Parathyroid adenoma (tissue), 2 donors: Measurements from ENCODE around the gene ROR2.

ENCODE experiments used
- H2AFZ ChIP-seq: fragments of 300-600 bp; sonication (generic); one replicate; pipeline ENCODE4 v1.7.0; 2017; ENCODE audit warnings: antibody characterized with exemption, mild to moderate bottlenecking
- H3K27ac ChIP-seq: fragments of 300-600 bp; sonication (generic); one replicate; pipeline ENCODE4 v1.7.0; 2017
- H3K27me3 ChIP-seq: fragments of 300-600 bp; sonication (generic); one replicate; pipeline ENCODE4 v1.7.0; 2017; ENCODE audit warnings: low read length; ENCODE audit not compliant: control insufficient read depth, insufficient read depth
- H3K36me3 ChIP-seq: fragments of 300-600 bp; sonication (generic); one replicate; pipeline ENCODE4 v1.7.0; 2017; ENCODE audit warnings: low read length; ENCODE audit not compliant: control insufficient read depth, insufficient read depth
- H3K4me1 ChIP-seq: fragments of 300-600 bp; sonication (generic); one replicate; pipeline ENCODE4 v1.7.0; 2017; ENCODE audit warnings: control low read depth
- H3K4me2 ChIP-seq: fragments of 300-600 bp; sonication (generic); one replicate; pipeline ENCODE4 v1.7.0; 2017; ENCODE audit warnings: low read length
- H3K4me3 ChIP-seq: fragments of 300-600 bp; sonication (generic); one replicate; pipeline ENCODE4 v1.7.0; 2017; ENCODE audit warnings: low read depth, low read length
- H3K79me2 ChIP-seq: fragments of 300-600 bp; sonication (generic); one replicate; pipeline ENCODE4 v1.7.0; 2017; ENCODE audit warnings: control low read depth
- H3K9ac ChIP-seq: fragments of 300-600 bp; sonication (generic); one replicate; pipeline ENCODE4 v1.7.0; 2017; ENCODE audit warnings: mild to moderate bottlenecking
- H3K9me3 ChIP-seq: fragments of 300-600 bp; sonication (generic); one replicate; pipeline ENCODE4 v1.7.0; 2017; ENCODE audit warnings: low read length; ENCODE audit not compliant: control insufficient read depth
- CTCF ChIP-seq: fragments of 300-600 bp; sonication (generic); IDR thresholded peaks from one replicate; pipeline ENCODE4 v1.7.0; 2017; ENCODE audit warnings: antibody characterized with exemption, mild to moderate bottlenecking
- donor health status: primary hyperparathyroidism.

Gene ROR2

DNA sequence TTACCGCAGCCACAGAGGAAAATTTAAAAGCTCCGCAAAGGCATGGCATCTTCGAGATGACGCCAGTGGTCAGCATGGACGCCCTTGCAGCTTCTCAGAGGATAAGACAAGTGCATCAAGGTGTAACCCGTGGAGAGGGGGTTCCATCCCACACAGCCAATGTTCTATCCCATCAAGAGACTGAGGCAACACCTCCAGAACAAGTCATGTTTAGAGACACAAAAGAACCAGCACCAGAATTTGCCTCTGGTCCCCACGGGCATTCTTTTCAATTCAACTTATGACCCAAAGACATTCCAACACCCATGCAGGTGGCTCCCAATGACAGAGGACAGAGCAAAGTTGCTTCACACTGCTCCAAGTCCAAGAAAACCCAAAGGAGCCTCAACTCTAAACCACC lies 20.7 kb downstream of the ROR2 start:
- H2AFZ ChIP-seq = no peak overlapping the region
- H3K4me3 ChIP-seq = no peak overlapping the region
- no peaks in the 10 kb centered on the region for H3K27me3 ChIP-seq

DNA sequence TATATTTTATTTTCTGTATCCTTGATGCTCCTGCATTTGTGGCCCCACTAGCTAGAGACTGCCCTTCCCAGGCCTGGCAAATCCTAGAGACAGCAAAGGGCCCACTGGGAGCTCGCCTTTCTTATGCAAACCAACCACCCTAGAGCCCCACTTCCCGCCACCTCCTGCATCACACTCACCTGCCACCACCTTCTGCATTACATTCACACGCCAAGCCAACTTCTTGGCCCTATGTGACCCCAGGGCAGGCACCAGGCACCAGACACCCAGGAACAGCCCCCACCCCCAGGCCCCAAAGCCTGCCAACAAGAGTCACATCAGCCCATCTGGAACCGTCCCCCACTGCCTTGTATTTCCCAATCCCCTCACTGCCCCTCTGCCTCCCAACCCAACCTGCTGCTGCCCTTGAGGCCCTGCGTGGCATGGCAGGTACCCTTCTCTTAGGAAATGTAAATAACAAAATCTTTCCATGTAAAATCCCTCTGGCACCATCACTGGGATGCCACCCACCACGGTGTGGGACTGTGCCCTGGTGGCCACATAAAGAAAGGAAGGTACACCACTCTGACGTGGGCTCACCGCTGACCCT lies 22.0 kb downstream of the ROR2 start:
- Histone ChIP-seq H3K4me2 (no peak overlapping the region), H3K79me2 (peaks cover 32% of the 10 kb centered on the region), H3K4me3 (no peak overlapping the region), H3K27me3 (no peaks in the 10 kb centered on the region), H3K9me3 (peaks cover 7% of the 10 kb centered on the region), H2AFZ (no peak overlapping the region), H3K9ac (no peak overlapping the region), H3K4me1 (no peaks in the 10 kb centered on the region), H3K36me3 (no peaks in the 10 kb centered on the region), H3K27ac (no peak overlapping the region)
- TF ChIP-seq CTCF = no peak

More for the DNA sequence above, 20.7 kb downstream of the ROR2 start:
- no peak overlapping the region for H3K4me2 ChIP-seq
- H3K9me3 ChIP-seq = peaks cover 7% of the 10 kb centered on the region
- no peaks in the 10 kb centered on the region for H3K4me1 ChIP-seq
- TF ChIP-seq CTCF = no peak
- H3K79me2 ChIP-seq = peaks cover 29% of the 10 kb centered on the region
- no peaks in the 10 kb centered on the region for H3K36me3 ChIP-seq
- H3K9ac ChIP-seq = no peak overlapping the region
- no peak overlapping the region for H3K27ac ChIP-seq

- Histone ChIP-seq H3K79me2 (peaks cover 21% of the 10 kb centered on the region), H3K9ac (no peak overlapping the region), H2AFZ (no peak overlapping the region), H3K4me3 (no peak overlapping the region), H3K27me3 (no peaks in the 10 kb centered on the region), H3K4me1 (no peaks in the 10 kb centered on the region), H3K9me3 (no peaks in the 10 kb centered on the region), H3K36me3 (no peaks in the 10 kb centered on the region), H3K27ac (no peak overlapping the region), H3K4me2 (no peak overlapping the region)
- TF ChIP-seq CTCF = no peak
These were observed 25.9 kb downstream of the ROR2 start for GRCh38 chr9:91924090-91924489.

DNA sequence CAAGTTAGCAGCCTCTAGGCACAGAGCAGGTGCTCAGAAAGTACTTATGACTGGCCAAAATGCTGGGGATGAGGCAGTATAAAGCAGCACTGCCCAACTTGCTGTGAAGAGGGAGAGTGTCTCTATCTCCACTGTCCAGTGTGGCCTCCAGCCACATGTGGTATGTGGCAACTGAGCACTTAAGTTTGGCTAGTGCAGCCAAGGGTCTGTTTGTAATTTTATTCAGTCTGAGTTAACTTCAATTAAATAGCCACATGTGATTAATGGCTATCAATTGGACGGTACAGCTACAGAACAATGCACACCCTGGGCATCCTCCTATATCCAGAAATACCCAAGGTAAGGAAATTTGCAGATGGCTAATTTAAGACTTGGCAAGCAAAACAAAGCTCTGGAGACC lies 26.9 kb downstream of the ROR2 start:
- no peak for TF ChIP-seq CTCF
- H3K9ac ChIP-seq = no peak overlapping the region
- H3K79me2 ChIP-seq = peaks cover 11% of the 10 kb centered on the region
- no peak overlapping the region for H2AFZ ChIP-seq
- H3K27me3 ChIP-seq = no peaks in the 10 kb centered on the region
- no peak overlapping the region for H3K4me3 ChIP-seq
- no peaks in the 10 kb centered on the region for H3K4me1 ChIP-seq
- H3K9me3 ChIP-seq = no peaks in the 10 kb centered on the region
- no peak overlapping the region for H3K27ac ChIP-seq
- H3K4me2 ChIP-seq = no peak overlapping the region
- H3K36me3 ChIP-seq = no peaks in the 10 kb centered on the region

GRCh38 chr9:91921371-91921770 lies 28.7 kb downstream of the ROR2 start:
- Histone ChIP-seq H3K4me3 (no peak overlapping the region), H3K9ac (no peak overlapping the region), H3K27me3 (no peaks in the 10 kb centered on the region), H3K9me3 (no peaks in the 10 kb centered on the region), H3K4me2 (no peak overlapping the region), H3K79me2 (peaks cover 8% of the 10 kb centered on the region), H3K4me1 (no peaks in the 10 kb centered on the region), H3K27ac (no peak overlapping the region), H2AFZ (no peak overlapping the region), H3K36me3 (no peaks in the 10 kb centered on the region)
- TF ChIP-seq CTCF = no peak
